ENCODE data around the gene CALML5.
A peak's percentile ranks its signal among the peaks of the same experiment; 100 is the strongest.

CALML5 gene

GRCh38 chr10:5499493-5500140 is at the start of gene CALML5:
Gene CALML5, minus strand, starts transcription at chr10:5499570. Its CDS starts 132 bp downstream, at chr10:5499438.
- no peak for DNase-seq

- DNase-seq, result peak; percentile 65
These were observed 48.7 kb upstream of the CALML5 start for GRCh38 chr10:5547931-5548660.

GRCh38 chr10:5547681-5547930 is 48.2 kb upstream of the CALML5 start:
- no peak for DNase-seq

GRCh38 chr10:5546891-5547680 is 47.7 kb upstream of the CALML5 start:
- no peak for DNase-seq

GRCh38 chr10:5545778-5546710 is 46.7 kb upstream of the CALML5 start:
- peak; percentile 77 for DNase-seq

- no peak for DNase-seq
These were observed 46.0 kb upstream of the CALML5 start for GRCh38 chr10:5545426-5545777.

- DNase-seq, result no peak
These were observed 45.6 kb upstream of the CALML5 start for GRCh38 chr10:5545011-5545410.

GRCh38 chr10:5544216-5544805 is 44.9 kb upstream of the CALML5 start:
- DNase-seq, result no peak

GRCh38 chr10:5543623-5544022 is 44.3 kb upstream of the CALML5 start:
- DNase-seq, result no peak

- DNase-seq, result no peak
These were observed 42.7 kb upstream of the CALML5 start for GRCh38 chr10:5542100-5542499.

GRCh38 chr10:5540891-5541290 is 41.5 kb upstream of the CALML5 start:
- DNase-seq, result no peak

GRCh38 chr10:5540080-5540479 is 40.7 kb upstream of the CALML5 start:
- no peak for DNase-seq

- no peak for DNase-seq
These were observed 39.7 kb upstream of the CALML5 start for GRCh38 chr10:5538892-5539651.

- DNase-seq, result no peak
These were observed 39.1 kb upstream of the CALML5 start for GRCh38 chr10:5538446-5538845.

- no peak for DNase-seq
These were observed 38.3 kb upstream of the CALML5 start for GRCh38 chr10:5537684-5538083.

- no peak for DNase-seq
These were observed 37.2 kb upstream of the CALML5 start for GRCh38 chr10:5536486-5537081.

GRCh38 chr10:5534880-5535856 is 35.8 kb upstream of the CALML5 start:
- DNase-seq, result no peak

- no peak for DNase-seq
These were observed 34.9 kb upstream of the CALML5 start for GRCh38 chr10:5534051-5534821.

- DNase-seq, result no peak
These were observed 33.8 kb upstream of the CALML5 start for GRCh38 chr10:5533098-5533731.

Data from DMS79 (cell line).